Skeletal muscle tissue (tissue), 4 donors: Measurements from ENCODE around the gene RRBP1. TPM values are rescaled to one million over a fixed set of nuclear protein-coding genes. Genes with fewer than 3 reads are reported as not detected.
A peak's percentile ranks its signal among the peaks of the same experiment; 100 is the strongest.

ENCODE experiments used
- H3K27ac ChIP-seq: one replicate; pipeline ENCODE4 v1.7.0; 2013; ENCODE audit warnings: mild to moderate bottlenecking, low read depth, low read length, inconsistent platforms
- H3K27me3 ChIP-seq, 3 donors: one replicate each; pipeline ENCODE4 v1.7.0; 2013; ENCODE audit warnings: low read length in 3 of 3; ENCODE audit not compliant: control insufficient read depth in 3 of 3, insufficient read depth in 3 of 3
- H3K36me3 ChIP-seq, 3 donors: one replicate each; pipeline ENCODE4 v1.7.0; 2013; ENCODE audit warnings: low read length in 3 of 3; ENCODE audit not compliant: control insufficient read depth in 3 of 3, insufficient read depth in 3 of 3
- H3K4me1 ChIP-seq, 3 donors: one replicate each; pipeline ENCODE4 v1.7.0; 2013; ENCODE audit warnings: low read length in 3 of 3, mild to moderate bottlenecking in 3 of 3; ENCODE audit not compliant: control insufficient read depth in 3 of 3, insufficient read depth in 3 of 3
- H3K4me3 ChIP-seq, 3 donors: one replicate each; pipeline ENCODE4 v1.7.0; 2013; ENCODE audit warnings: low read length in 3 of 3
- H3K9ac ChIP-seq, 3 donors: one replicate each; pipeline ENCODE4 v1.7.0; 2013; ENCODE audit warnings: low read length in 3 of 3, mild to moderate bottlenecking in 3 of 3, moderate library complexity in 2 of 3, low read depth in 1 of 3
- H3K9me3 ChIP-seq, 3 donors: one replicate each; pipeline ENCODE4 v1.7.0; 2013; ENCODE audit warnings: low read length in 3 of 3; ENCODE audit not compliant: control insufficient read depth in 3 of 3
- total RNA-seq: library from RNA; depleted of rRNA; stranded (reverse); fragments of >200 nt; gene quantifications from one replicate; pipeline ENCODE4 v1.2.3, GENCODE V29; 2014
- donor health status: Osteomylitis.

The RRBP1 gene
- total RNA-seq, 1 donor from 2014 or later: 76.2 TPM

GRCh38 chr20:17651760-17652388, 30.2 kb downstream of the RRBP1 start:
- Histone ChIP-seq H3K36me3 (peaks cover 0 to 8% (median 2%) of the 10 kb centered on the region in 3 donors), H3K9ac (peak overlapping the region in 1 of 3 donors; percentile 12), H3K4me1 (peaks cover 42 to 48% (median 45%) of the 10 kb centered on the region in 3 donors)

GRCh38 chr20:17651129-17651759, 30.8 kb downstream of the RRBP1 start:
- H3K36me3 ChIP-seq: peaks cover 0 to 8% (median 2%) of the 10 kb centered on the region in 3 donors
- no peaks in the 10 kb centered on the region for H3K27me3 ChIP-seq
- H3K4me1 ChIP-seq: peaks cover 46 to 51% (median 48%) of the 10 kb centered on the region in 3 donors
- H3K9ac ChIP-seq: no peak overlapping the region
- no peak overlapping the region for H3K4me3 ChIP-seq
- no peak overlapping the region for H3K27ac ChIP-seq
- H3K9me3 ChIP-seq: no peaks in the 10 kb centered on the region

More at GRCh38 chr20:17651760-17652388, 30.2 kb downstream of the RRBP1 start:
- Histone ChIP-seq H3K9me3 (no peaks in the 10 kb centered on the region), H3K27ac (no peak overlapping the region), H3K27me3 (no peaks in the 10 kb centered on the region), H3K4me3 (no peak overlapping the region)

GRCh38 chr20:17650301-17651128, 31.5 kb downstream of the RRBP1 start:
- Histone ChIP-seq H3K4me1 (peaks cover 51 to 54% (median 53%) of the 10 kb centered on the region in 3 donors), H3K27me3 (no peaks in the 10 kb centered on the region), H3K36me3 (peaks cover 0 to 8% (median 2%) of the 10 kb centered on the region in 3 donors), H3K9me3 (no peaks in the 10 kb centered on the region), H3K27ac (no peak overlapping the region), H3K9ac (no peak overlapping the region), H3K4me3 (no peak overlapping the region)

GRCh38 chr20:17648791-17649730, 33.0 kb downstream of the RRBP1 start:
- Histone ChIP-seq H3K27ac (no peak overlapping the region), H3K4me1 (peaks cover 54 to 62% (median 60%) of the 10 kb centered on the region in 3 donors), H3K9me3 (no peaks in the 10 kb centered on the region), H3K9ac (no peak overlapping the region), H3K36me3 (peaks cover 0 to 3% (median 2%) of the 10 kb centered on the region in 3 donors), H3K27me3 (no peaks in the 10 kb centered on the region), H3K4me3 (no peak overlapping the region)

GRCh38 chr20:17648315-17648646, 33.8 kb downstream of the RRBP1 start:
- H3K4me1 ChIP-seq: peaks cover 61 to 70% (median 67%) of the 10 kb centered on the region in 3 donors
- H3K27ac ChIP-seq: no peak overlapping the region
- H3K36me3 ChIP-seq: peaks cover 0 to 2% (median 0%) of the 10 kb centered on the region in 3 donors
- H3K9me3 ChIP-seq: no peaks in the 10 kb centered on the region
- no peak overlapping the region for H3K4me3 ChIP-seq
- no peaks in the 10 kb centered on the region for H3K27me3 ChIP-seq
- peak overlapping the region in 1 of 3 donors; percentile 25 for H3K9ac ChIP-seq

GRCh38 chr20:17647391-17648314, 34.4 kb downstream of the RRBP1 start:
- H3K27ac ChIP-seq: no peak overlapping the region
- H3K9ac ChIP-seq: peak overlapping the region in 1 of 3 donors; percentile 50
- H3K4me1 ChIP-seq: peaks cover 68 to 77% (median 74%) of the 10 kb centered on the region in 3 donors

GRCh38 chr20:17646961-17647301, 35.1 kb downstream of the RRBP1 start:
- H3K27ac ChIP-seq: no peak overlapping the region

More at GRCh38 chr20:17647391-17648314, 34.4 kb downstream of the RRBP1 start:
- Histone ChIP-seq H3K9me3 (no peaks in the 10 kb centered on the region), H3K36me3 (peaks cover 0 to 4% (median 0%) of the 10 kb centered on the region in 3 donors), H3K27me3 (no peaks in the 10 kb centered on the region), H3K4me3 (no peak overlapping the region)

GRCh38 chr20:17646209-17646960, 35.7 kb downstream of the RRBP1 start:
- peak overlapping the region in 1 of 3 donors; percentile 50 for H3K9ac ChIP-seq
- H3K4me3 ChIP-seq: peak overlapping the region in 2 of 3 donors; percentile 15 to 41
- H3K27me3 ChIP-seq: no peaks in the 10 kb centered on the region
- peaks cover 0 to 9% (median 1%) of the 10 kb centered on the region in 3 donors for H3K36me3 ChIP-seq
- no peak overlapping the region for H3K27ac ChIP-seq
- H3K9me3 ChIP-seq: no peaks in the 10 kb centered on the region
- H3K4me1 ChIP-seq: peaks cover 75 to 81% (median 79%) of the 10 kb centered on the region in 3 donors

More at GRCh38 chr20:17646961-17647301, 35.1 kb downstream of the RRBP1 start:
- Histone ChIP-seq H3K4me3 (peak overlapping the region in 1 of 3 donors; percentile 15), H3K4me1 (peaks cover 73 to 79% (median 77%) of the 10 kb centered on the region in 3 donors), H3K9me3 (no peaks in the 10 kb centered on the region), H3K9ac (peak overlapping the region in 1 of 3 donors; percentile 50), H3K27me3 (no peaks in the 10 kb centered on the region), H3K36me3 (peaks cover 0 to 8% (median 0%) of the 10 kb centered on the region in 3 donors)
